Osteocyte (in vitro differentiated cells): ENCODE results near the gene WNT16. TPM values are rescaled to one million over a fixed set of nuclear protein-coding genes. Genes with fewer than 3 reads are reported as not detected.
A peak's percentile ranks its signal among the peaks of the same experiment; 100 is the strongest.
"Not testable (repeated sequence)": the region's sequence is repeated elsewhere in the genome, so short reads cannot be mapped to it uniquely, and the experiment has no call there.

Experiments used
- DNase-seq: peaks from one replicate; pipeline ENCODE4 v3.0.0; 2021; ENCODE audit warnings: mixed read lengths; ENCODE audit not compliant: unreplicated experiment; ENCODE audit errors: extremely low spot score
- H3K27ac Mint-ChIP-seq: one replicate; pipeline ENCODE4 v1.8.0; 2021; ENCODE audit warnings: mild to moderate bottlenecking, mixed read lengths; ENCODE audit not compliant: unreplicated experiment
- H3K27me3 Mint-ChIP-seq: one replicate; pipeline ENCODE4 v1.8.0; 2021; ENCODE audit warnings: mixed read lengths; ENCODE audit not compliant: unreplicated experiment
- H3K36me3 Mint-ChIP-seq: one replicate; pipeline ENCODE4 v1.8.0; 2021; ENCODE audit warnings: mixed read lengths; ENCODE audit not compliant: unreplicated experiment
- H3K4me1 Mint-ChIP-seq: one replicate; pipeline ENCODE4 v1.8.0; 2021; ENCODE audit warnings: mixed read lengths; ENCODE audit not compliant: unreplicated experiment
- H3K4me3 Mint-ChIP-seq: one replicate; pipeline ENCODE4 v1.8.0; 2021; ENCODE audit warnings: mild to moderate bottlenecking, moderate library complexity, mixed read lengths; ENCODE audit not compliant: unreplicated experiment
- H3K9me3 Mint-ChIP-seq: one replicate; pipeline ENCODE4 v1.8.0; 2021; ENCODE audit warnings: mixed read lengths; ENCODE audit not compliant: unreplicated experiment
- CTCF ChIP-seq: fragments of 200-600 bp; sonication (generic); IDR thresholded peaks from 2 replicates; pipeline ENCODE4 v1.5.0; 2021; ENCODE audit warnings: antibody characterized with exemption, mild to moderate bottlenecking, moderate library complexity
- total RNA-seq: library from RNA; stranded (reverse); gene quantifications from 2 replicates; pipeline ENCODE4 v1.2.1, GENCODE V29; 2021

Gene WNT16
- total RNA-seq, 1 donor from 2014 or later = 0.81 TPM

DNA sequence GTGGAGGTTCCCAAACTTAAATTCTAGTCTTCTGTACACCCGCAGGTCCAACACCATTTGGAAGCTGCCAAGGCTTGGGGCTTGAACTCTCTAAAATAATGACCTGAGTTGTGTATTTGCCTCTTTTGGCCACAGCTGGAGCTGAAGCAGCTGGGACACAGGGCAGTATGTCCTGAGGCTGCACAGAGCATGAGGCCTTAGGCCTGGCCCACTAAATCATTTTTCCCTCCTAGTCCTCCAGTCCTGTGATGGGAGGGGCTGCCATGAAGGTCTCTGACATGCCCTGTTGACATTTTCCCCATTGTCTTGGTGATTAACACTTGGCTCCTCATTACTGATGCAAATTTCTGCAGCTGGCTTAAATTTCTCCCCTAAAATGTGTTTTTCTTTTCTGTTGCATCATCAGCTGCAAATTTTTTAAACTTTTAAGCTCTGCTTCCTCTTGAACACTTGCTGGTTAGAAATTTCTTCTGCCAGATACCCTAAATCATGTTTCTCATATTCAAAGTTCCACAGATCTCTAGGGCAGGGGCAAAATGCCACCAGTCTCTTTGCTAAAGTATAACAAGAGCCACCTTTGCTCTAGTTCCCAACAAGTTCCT lies 43.6 kb upstream of the WNT16 start:
- Mint-ChIP-seq H3K4me3 (no peak overlapping the region), H3K4me1 (peaks cover 35% of the 10 kb centered on the region), H3K36me3 (peaks cover 1% of the 10 kb centered on the region), H3K9me3 (peaks cover 16% of the 10 kb centered on the region), H3K27ac (no peak overlapping the region), H3K27me3 (no peaks in the 10 kb centered on the region)
- DNase-seq = no peak
- TF ChIP-seq CTCF = no peak

GRCh38 chr7:121286186-121286585 lies 42.6 kb upstream of the WNT16 start:
- DNase-seq = no peak
- Mint-ChIP-seq H3K36me3 (peaks cover 1% of the 10 kb centered on the region), H3K4me3 (no peak overlapping the region), H3K4me1 (peaks cover 26% of the 10 kb centered on the region), H3K27ac (no peak overlapping the region), H3K27me3 (no peaks in the 10 kb centered on the region), H3K9me3 (peaks cover 19% of the 10 kb centered on the region)
- no peak for TF ChIP-seq CTCF

DNA sequence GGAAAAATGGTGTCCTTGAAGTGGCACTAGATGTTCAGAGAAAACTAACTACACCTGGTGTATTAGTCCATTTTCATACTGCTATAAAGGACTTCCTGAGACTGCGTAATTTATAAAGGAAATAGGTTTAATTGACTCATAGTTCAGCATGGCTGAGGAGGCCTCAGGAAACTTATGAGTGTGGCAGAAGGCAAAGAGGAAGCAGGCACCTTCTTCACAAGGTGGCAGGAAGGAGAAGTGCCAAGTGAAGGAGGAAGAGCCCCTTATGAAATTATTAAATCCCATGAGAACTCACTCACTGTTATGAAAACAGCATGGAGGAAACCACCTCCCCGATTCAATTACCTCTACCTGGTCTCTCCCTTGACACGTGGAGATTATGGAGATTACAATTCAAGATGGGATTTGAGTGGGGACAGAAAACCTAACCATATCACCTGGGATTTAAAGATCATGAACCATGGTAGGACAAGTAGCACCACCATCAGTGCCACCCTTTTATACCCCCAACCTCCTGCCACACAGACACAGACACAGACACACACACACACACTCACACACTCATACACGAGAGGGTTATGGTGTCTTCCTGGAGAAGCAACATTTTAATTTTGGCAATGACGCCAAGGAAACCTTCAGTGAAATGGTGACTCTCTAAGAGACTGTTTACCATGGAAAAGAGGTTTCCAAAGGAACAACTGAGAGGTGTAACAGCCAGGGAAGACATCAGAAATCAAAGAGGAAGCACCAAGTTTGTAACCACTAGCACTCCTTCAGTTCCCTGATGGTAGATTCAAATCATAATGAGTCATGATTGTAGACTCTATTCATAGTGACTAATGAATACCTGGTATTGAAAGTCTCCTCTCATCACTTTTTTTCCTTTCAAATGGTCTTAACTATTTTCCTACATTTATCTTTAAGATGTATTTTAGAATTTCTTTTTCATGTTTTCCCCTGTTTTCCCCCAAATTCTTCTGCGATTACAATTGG lies 41.8 kb upstream of the WNT16 start:
- DNase-seq = no peak
- H3K9me3 Mint-ChIP-seq = peaks cover 22% of the 10 kb centered on the region
- peaks cover 3% of the 10 kb centered on the region for H3K36me3 Mint-ChIP-seq
- no peak overlapping the region for H3K4me3 Mint-ChIP-seq
- no peaks in the 10 kb centered on the region for H3K27me3 Mint-ChIP-seq
- no peak for TF ChIP-seq CTCF
- no peak overlapping the region for H3K27ac Mint-ChIP-seq
- H3K4me1 Mint-ChIP-seq = peaks cover 22% of the 10 kb centered on the region

DNA sequence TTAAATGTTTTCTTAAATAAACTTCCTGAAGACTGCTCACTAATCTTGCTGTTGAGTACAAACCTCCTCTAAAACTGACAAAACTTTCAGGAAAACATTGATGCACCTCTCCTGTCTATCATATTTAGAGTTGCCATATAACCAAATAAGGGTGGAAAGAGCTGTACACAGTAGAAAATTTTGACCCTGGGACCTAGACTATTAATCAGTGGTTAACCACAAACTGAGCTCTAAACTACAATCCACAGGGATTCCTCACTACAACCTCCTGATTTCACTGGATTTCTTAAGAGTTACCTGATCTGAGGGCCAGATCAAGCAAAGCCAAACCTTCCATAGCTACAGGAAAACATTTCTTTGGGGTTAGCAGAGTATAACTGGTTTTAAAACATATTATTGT lies 39.9 kb upstream of the WNT16 start:
- peaks cover 22% of the 10 kb centered on the region for H3K9me3 Mint-ChIP-seq
- peaks cover 20% of the 10 kb centered on the region for H3K4me1 Mint-ChIP-seq
- peaks cover 4% of the 10 kb centered on the region for H3K36me3 Mint-ChIP-seq
- H3K4me3 Mint-ChIP-seq = no peak overlapping the region
- peak overlapping the region; percentile 73 for H3K27ac Mint-ChIP-seq
- no peaks in the 10 kb centered on the region for H3K27me3 Mint-ChIP-seq
- no peak for DNase-seq
- TF ChIP-seq CTCF = no peak

- H3K4me3 Mint-ChIP-seq, H3K27me3 Mint-ChIP-seq, H3K36me3 Mint-ChIP-seq, DNase-seq, H3K27ac Mint-ChIP-seq: not testable (repeated sequence)
- H3K4me1 Mint-ChIP-seq = peaks cover 20% of the 10 kb centered on the region
- H3K9me3 Mint-ChIP-seq = peaks cover 14% of the 10 kb centered on the region
Observed at GRCh38 chr7:121289930-121290329, 38.9 kb upstream of the WNT16 start.
